ENCODE data around the gene GBF1.

- TF ChIP-seq CTCF (IDR thresholded peaks at IDR 0.05 in 4 of 5, conservative IDR thresholded peaks at IDR 0.05 in 1 of 5), result no peak
- no peak for TF ChIP-seq POLR2A (IDR thresholded peaks at IDR 0.05)
Observed at GRCh38 chr10:102431452-102432124, 186.3 kb downstream of the GBF1 start.

All from gastrocnemius medialis (tissue), 4 donors.